Thyroid gland (tissue), 4 donors: ENCODE results near the gene AFAP1.

Experiments used
- POLR2A ChIP-seq, 2 donors: fragments of 450-650 bp; IDR thresholded peaks; one replicate each; pipeline ENCODE4 v1.6.1; 2017; ENCODE audit warnings: antibody characterized with exemption in 2 of 2, mild to moderate bottlenecking in 2 of 2, moderate library complexity in 1 of 2
- TF ChIP-seq, protein P1 (sequence below), 6 experiments: fragments of 200-600 bp in 3 of 6; fragments of 450-650 bp in 3 of 6; sonication (generic) in 3 of 6; IDR thresholded peaks; one replicate each; pipeline ENCODE4 v1.5.1; 2016 to 2019; ENCODE audit warnings: antibody characterized with exemption in 6 of 6, mild to moderate bottlenecking in 2 of 6, inconsistent platforms in 1 of 6, moderate library complexity in 1 of 6

GRCh38 chr4:7808181-7808580 lies 131.5 kb downstream of the AFAP1 start:
- TF ChIP-seq, protein P1, sequence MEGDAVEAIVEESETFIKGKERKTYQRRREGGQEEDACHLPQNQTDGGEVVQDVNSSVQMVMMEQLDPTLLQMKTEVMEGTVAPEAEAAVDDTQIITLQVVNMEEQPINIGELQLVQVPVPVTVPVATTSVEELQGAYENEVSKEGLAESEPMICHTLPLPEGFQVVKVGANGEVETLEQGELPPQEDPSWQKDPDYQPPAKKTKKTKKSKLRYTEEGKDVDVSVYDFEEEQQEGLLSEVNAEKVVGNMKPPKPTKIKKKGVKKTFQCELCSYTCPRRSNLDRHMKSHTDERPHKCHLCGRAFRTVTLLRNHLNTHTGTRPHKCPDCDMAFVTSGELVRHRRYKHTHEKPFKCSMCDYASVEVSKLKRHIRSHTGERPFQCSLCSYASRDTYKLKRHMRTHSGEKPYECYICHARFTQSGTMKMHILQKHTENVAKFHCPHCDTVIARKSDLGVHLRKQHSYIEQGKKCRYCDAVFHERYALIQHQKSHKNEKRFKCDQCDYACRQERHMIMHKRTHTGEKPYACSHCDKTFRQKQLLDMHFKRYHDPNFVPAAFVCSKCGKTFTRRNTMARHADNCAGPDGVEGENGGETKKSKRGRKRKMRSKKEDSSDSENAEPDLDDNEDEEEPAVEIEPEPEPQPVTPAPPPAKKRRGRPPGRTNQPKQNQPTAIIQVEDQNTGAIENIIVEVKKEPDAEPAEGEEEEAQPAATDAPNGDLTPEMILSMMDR (IDR thresholded peaks at IDR 0.05): no peak
- TF ChIP-seq POLR2A (IDR thresholded peaks at IDR 0.05): no peak
